Testis (tissue), 2 donors: ENCODE data around the gene MAPK8IP3.

Experiments
- CTCF ChIP-seq, 3 experiments: fragments of 450-650 bp in 2 of 3; fragments of 200-600 bp in 1 of 3; sonication (generic) in 1 of 3; IDR thresholded peaks; one replicate each; pipeline ENCODE4 v1.5.1; 2016 to 2019; ENCODE audit warnings: antibody characterized with exemption in 3 of 3, mild to moderate bottlenecking in 2 of 3, moderate library complexity in 1 of 3
- POLR2A ChIP-seq: fragments of 450-650 bp; IDR thresholded peaks from one replicate; pipeline ENCODE4 v1.6.1; 2017; ENCODE audit warnings: antibody characterized with exemption, mild to moderate bottlenecking, moderate library complexity

- no peak for TF ChIP-seq CTCF (IDR thresholded peaks at IDR 0.05)
- no peak for TF ChIP-seq POLR2A
Observed at GRCh38 chr16:1678500-1679098, 27.4 kb upstream of the MAPK8IP3 start.
